Lower leg skin (tissue), 3 donors: Measurements from ENCODE around the gene PRDX5.

Experiments used
- CTCF ChIP-seq, 3 donors: fragments of 450-650 bp; IDR thresholded peaks; one replicate each; pipeline ENCODE4 v1.5.1; 2016; ENCODE audit warnings: antibody characterized with exemption in 3 of 3, mild to moderate bottlenecking in 3 of 3, moderate library complexity in 2 of 3
- POLR2A ChIP-seq, 2 donors: fragments of 450-650 bp; IDR thresholded peaks; one replicate each; pipeline ENCODE4 v1.6.1; 2016 to 2017; ENCODE audit warnings: antibody characterized with exemption in 2 of 2, mild to moderate bottlenecking in 1 of 2, moderate library complexity in 1 of 2

GRCh38 chr11:64289002-64289564, 28.8 kb upstream of the PRDX5 start:
- TF ChIP-seq CTCF (IDR thresholded peaks at IDR 0.05) (no peak), POLR2A (IDR thresholded peaks at IDR 0.05) (no peak)
